ENCODE measurements around the gene FBLN1. TPM values are rescaled to one million over a fixed set of nuclear protein-coding genes. Genes with fewer than 3 reads are reported as not detected.

The FBLN1 gene
- total and polyA plus RNA-seq, 2 of the 13 experiments (the other 11 are each of a cell fraction or from before 2014, with no cell fraction given), result 37.3 to 103 TPM

- TF ChIP-seq ZNF138 (CRISPR knock-in tag; IDR thresholded peaks at IDR 0.05; ENCODE audit: low read depth), result no peak
- TF ChIP-seq HNF4G (IDR thresholded peaks at IDR 0.05; ENCODE audit: borderline replicate concordance, low read depth, low read length), result no peak
- TF ChIP-seq HNF4G (CRISPR knock-in tag; IDR thresholded peaks at IDR 0.05; ENCODE audit: borderline replicate concordance, low read depth), result no peak
- no peak for TF ChIP-seq ZNF280B (CRISPR knock-in tag; IDR thresholded peaks at IDR 0.05; ENCODE audit: borderline replicate concordance)
- no peak for TF ChIP-seq SSRP1 (CRISPR knock-in tag; IDR thresholded peaks at IDR 0.05)
- no peak for TF ChIP-seq DDIT3 (CRISPR knock-in tag; IDR thresholded peaks at IDR 0.05)
- no peak for TF ChIP-seq SMARCC2 (IDR thresholded peaks at IDR 0.05)
- TF ChIP-seq ZNF558 (CRISPR knock-in tag; IDR thresholded peaks at IDR 0.05; ENCODE audit: borderline replicate concordance), result no peak
- no peak for TF ChIP-seq ZNF326 (CRISPR knock-in tag; IDR thresholded peaks at IDR 0.05; ENCODE audit: borderline replicate concordance)
- TF ChIP-seq ZBTB14 (CRISPR knock-in tag; IDR thresholded peaks at IDR 0.05), result no peak
- TF ChIP-seq ZNF629 (CRISPR knock-in tag; conservative IDR thresholded peaks at IDR 0.05), result no peak; the same call in 1 of the 2 replicates
- TF ChIP-seq ZNF512B (CRISPR knock-in tag; IDR thresholded peaks at IDR 0.05; ENCODE audit: borderline replicate concordance), result 0 out of 2 replicates have a peak, but pooled peaks have one; percentile 29
- TF ChIP-seq MAFF (IDR thresholded peaks at IDR 0.05; ENCODE audit: low read depth, low read length), result no peak
- TF ChIP-seq ZNF850 (CRISPR knock-in tag; conservative IDR thresholded peaks at IDR 0.05), result no peak
- TF ChIP-seq ZNF546 (CRISPR knock-in tag; conservative IDR thresholded peaks at IDR 0.05), result no peak
- no peak for TF ChIP-seq SMAD3 (CRISPR knock-in tag; IDR thresholded peaks at IDR 0.05)
- no peak for TF ChIP-seq TERF1 (CRISPR knock-in tag; IDR thresholded peaks at IDR 0.05)
- no peak for TF ChIP-seq PAF1 (CRISPR knock-in tag; IDR thresholded peaks at IDR 0.05)
- no peak for TF ChIP-seq ZNF276 (CRISPR knock-in tag; IDR thresholded peaks at IDR 0.05; ENCODE audit: low read depth)
Measured at GRCh38 chr22:45629469-45630089, 126.9 kb downstream of the FBLN1 start (continued).

Measured in HepG2 (cell line).